22Rv1 (cell line): ENCODE measurements around the gene ENGASE.

Experiments
- CTCF ChIP-seq: fragments of 450-650 bp; IDR thresholded peaks from 2 replicates; pipeline ENCODE4 v1.5.1; 2017; ENCODE audit warnings: mild to moderate bottlenecking
- ZFX ChIP-seq: fragments of 450-650 bp; IDR thresholded peaks from 2 replicates; pipeline ENCODE4 v1.6.1; 2017; ENCODE audit warnings: antibody characterized with exemption, borderline replicate concordance

- TF ChIP-seq CTCF (no peak), ZFX (no peak)
Measured at GRCh38 chr17:79047291-79047920, 27.2 kb upstream of the ENGASE start.
